GM23248 (cell line): ENCODE measurements around the gene GNLY.

Experiments used
- EZH2 ChIP-seq: fragments of 200-600 bp; sonication (generic); IDR thresholded peaks from 2 replicates; pipeline ENCODE4 v1.6.1; 2018; ENCODE audit warnings: antibody characterized with exemption, mild to moderate bottlenecking; ENCODE audit not compliant: insufficient read depth, poor library complexity, severe bottlenecking
- EZH2phosphoT487 ChIP-seq: fragments of 200-600 bp; sonication (generic); IDR thresholded peaks from 2 replicates; pipeline ENCODE4 v1.6.1; 2018; ENCODE audit warnings: antibody characterized with exemption, moderate library complexity, mild to moderate bottlenecking, low read depth; ENCODE audit not compliant: insufficient read depth

DNA sequence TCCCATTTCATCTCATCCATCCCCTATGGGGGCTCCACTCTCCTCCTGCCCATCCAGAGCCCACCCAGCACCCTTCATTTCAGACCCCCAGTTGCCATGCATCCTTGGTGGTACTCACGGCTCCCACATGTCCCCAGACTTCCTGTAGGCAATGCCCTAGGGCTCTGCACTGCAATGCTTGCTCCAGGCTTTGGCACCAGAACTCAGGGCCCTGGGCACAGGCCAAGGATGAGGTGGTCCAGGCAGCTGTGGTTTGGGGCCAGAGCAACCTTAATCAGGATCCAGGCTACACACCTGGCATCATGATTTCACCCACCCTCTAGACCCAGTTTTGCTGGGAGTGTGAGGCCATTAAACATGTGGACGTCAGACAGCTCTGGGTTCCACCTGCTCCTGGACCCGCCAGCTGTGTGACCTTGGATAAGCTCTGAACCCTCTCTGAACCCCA is 26.6 kb upstream of the GNLY start:
- TF ChIP-seq EZH2phosphoT487 (no peak), EZH2 (no peak)
